ENCODE results near the gene MVD. TPM values are rescaled to one million over a fixed set of nuclear protein-coding genes. Genes with fewer than 3 reads are reported as not detected.

Gene MVD
- total and polyA plus RNA-seq, 2 of the 4 experiments (the other 2 are of a cell fraction), result 18.3 to 28.4 TPM

- no peak overlapping the region for H3K4me3 ChIP-seq (ENCODE audit: insufficient read depth, low read depth, low read length)
- WGBS, 2 experiments (ENCODE audit: extremely low coverage in 2 of 2, insufficient read length in 1 of 2), result 85% methylated on average over 5 of the region's 16 CpGs; no CpG with 5 or more reads in 1 of the 2 experiments
- TF ChIP-seq SMC3 (IDR thresholded peaks at IDR 0.05; ENCODE audit: low read depth, low read length) (no peak), ELK1 (IDR thresholded peaks at IDR 0.05; ENCODE audit: borderline replicate concordance, low read depth, low read length) (no peak), BHLHE40 (IDR thresholded peaks at IDR 0.05; ENCODE audit: low read depth, low read length) (no peak), MAFK (IDR thresholded peaks at IDR 0.05; ENCODE audit: low read depth, low read length) (no peak), NFE2L2 (IDR thresholded peaks at IDR 0.05; ENCODE audit: low read depth, low read length) (no peak), RCOR1 (IDR thresholded peaks at IDR 0.05; ENCODE audit: insufficient replicate concordance, low read length) (no peak), FOS (IDR thresholded peaks at IDR 0.05; ENCODE audit: low read depth, low read length) (no peak), MAZ (IDR thresholded peaks at IDR 0.05; ENCODE audit: borderline replicate concordance, low read depth, low read length) (no peak), RFX5 (IDR thresholded peaks at IDR 0.05; ENCODE audit: low read depth, low read length) (no peak), MXI1 (IDR thresholded peaks at IDR 0.05; ENCODE audit: borderline replicate concordance, low read depth, low read length) (no peak), RAD21 (IDR thresholded peaks at IDR 0.05; ENCODE audit: low read length) (no peak), USF2 (IDR thresholded peaks at IDR 0.05; ENCODE audit: low read depth, low read length) (no peak), CEBPB (IDR thresholded peaks at IDR 0.05; ENCODE audit: low read depth, low read length) (no peak), CTCF (conservative IDR thresholded peaks at IDR 0.05; ENCODE audit: low read depth, low read length) (no peak), CHD1 (IDR thresholded peaks at IDR 0.05; ENCODE audit: low read depth, low read length) (no peak)
- H2AK5ac ChIP-seq (ENCODE audit: low read depth, low read length), result no peak overlapping the region
- intact Hi-C loops (cut with micrococcal nuclease) (no loop called here), dilution Hi-C loops (cut with HindIII; ENCODE audit: low sequenced_read_pairs, unreplicated experiment) (no loop called here), in situ Hi-C loops (cut with MboI; ENCODE audit: low sequenced_read_pairs) (no loop called here)
- H3K27me3 ChIP-seq (ENCODE audit: control insufficient read depth, insufficient read depth, low read length), result no peaks in the 10 kb centered on the region
- H4K8ac ChIP-seq (ENCODE audit: low read depth in 2 of 2, low read length in 2 of 2), result no peak overlapping the region
- H3K9me1 ChIP-seq (ENCODE audit: insufficient read depth, low read length), result no peaks in the 10 kb centered on the region; the same call in none of the 2 replicates
- no peak overlapping the region for H4K5ac ChIP-seq (ENCODE audit: low read depth, low read length)
- H3K56ac ChIP-seq (ENCODE audit: extremely low read depth, insufficient read depth, low read length), result no peak overlapping the region
- no peak overlapping the region for H2BK5ac ChIP-seq (ENCODE audit: low read depth, low read length, poor library complexity, severe bottlenecking)
- H4K91ac ChIP-seq (ENCODE audit: insufficient read depth, low read depth, low read length), result no peak overlapping the region
- H3K4me2 ChIP-seq (ENCODE audit: low read depth, low read length), result no peak overlapping the region
- no peak overlapping the region for H2BK120ac ChIP-seq (ENCODE audit: low read depth, low read length)
- no peaks in the 10 kb centered on the region for H3K9me3 ChIP-seq (ENCODE audit: control insufficient read depth, insufficient read depth, low read length)
- no peak overlapping the region for H3K18ac ChIP-seq (ENCODE audit: low read depth, low read length)
- no peaks in the 10 kb centered on the region; the same call in 1 of the 2 replicates for H4K20me1 ChIP-seq (ENCODE audit: insufficient read depth, low read length)
- no peak overlapping the region for H2BK15ac ChIP-seq (ENCODE audit: low read depth, low read length)
- POLR2A ChIA-PET (ENCODE audit: unreplicated experiment), result no interaction called here
- BruUV-seq (replicated peaks), result no TSS peak
- H3K36me3 ChIP-seq (ENCODE audit: control insufficient read depth, insufficient read depth, low read length), result peaks cover 33% of the 10 kb centered on the region
- no peak overlapping the region for H3K9ac ChIP-seq (ENCODE audit: low read depth, low read length)
- H3K27ac ChIP-seq (ENCODE audit: insufficient read depth, low read length), result no peak overlapping the region
- no peak overlapping the region for H3K23ac ChIP-seq (ENCODE audit: low read depth, low read length)
- no peak overlapping the region for H3K4ac ChIP-seq (ENCODE audit: low read depth, low read length)
- H2AFZ ChIP-seq (replicated peaks; ENCODE audit: low read length, poor library complexity), result no peak overlapping the region
- CTCF ChIA-PET, result no interaction called here
- peaks cover under 1 to 37% of the 10 kb centered on the region in 2 experiments; a peak in 3 of 4 replicates for H3K79me1 ChIP-seq (ENCODE audit: low read depth in 1 of 2, low read length in 2 of 2)
- DNase-seq (no peak), ATAC-seq (ENCODE audit: low read depth) (no peak)
- peaks cover 8% of the 10 kb centered on the region for H3K4me1 ChIP-seq (ENCODE audit: control insufficient read depth, insufficient read depth, low read length)
- no peak overlapping the region for H3K14ac ChIP-seq (replicated peaks; ENCODE audit: low read depth, low read length)
- H2AK9ac ChIP-seq (replicated peaks; ENCODE audit: low read depth, low read length, poor library complexity), result no peak overlapping the region
- no peak overlapping the region for H2BK20ac ChIP-seq (ENCODE audit: low read depth, low read length)
Observed at GRCh38 chr16:88699180-88699579, 36.3 kb upstream of the MVD start.
